ENCODE measurements around the gene EDDM13. TPM values are rescaled to one million over a fixed set of nuclear protein-coding genes. Genes with fewer than 3 reads are reported as not detected.

The EDDM13 gene
- total and polyA plus RNA-seq, 12 donors, result 0.33 to 1.0 (median 0.58) TPM; not detected in 6

- Histone ChIP-seq H3K9me3 (replicated peaks in 1 of 3) (no peaks in the 10 kb centered on the region), H3K27me3 (no peaks in the 10 kb centered on the region), H3K36me3 (replicated peaks in 1 of 2) (no peaks in the 10 kb centered on the region), H3K27ac (no peak overlapping the region), H3K4me1 (replicated peaks in 1 of 2) (no peaks in the 10 kb centered on the region), H3K4me3 (no peak overlapping the region)
- 70 to 84% (median 75%) methylated on average over 7 of the region's 7 CpGs for WGBS, 4 donors
- DNase-seq, result no peak
- no peak for TF ChIP-seq POLR2A (IDR thresholded peaks at IDR 0.05)
- TF ChIP-seq CTCF (IDR thresholded peaks at IDR 0.05), result no peak
- intact Hi-C loops (cut with DNase I), result loop anchor here in 1 of 2 donors (10.0 kb wide), 1 partner anchor 272 kb away; no protein-coding TSS in a partner anchor
Observed at GRCh38 chr19:56347163-56347778, 74.7 kb downstream of the EDDM13 start.

DNA sequence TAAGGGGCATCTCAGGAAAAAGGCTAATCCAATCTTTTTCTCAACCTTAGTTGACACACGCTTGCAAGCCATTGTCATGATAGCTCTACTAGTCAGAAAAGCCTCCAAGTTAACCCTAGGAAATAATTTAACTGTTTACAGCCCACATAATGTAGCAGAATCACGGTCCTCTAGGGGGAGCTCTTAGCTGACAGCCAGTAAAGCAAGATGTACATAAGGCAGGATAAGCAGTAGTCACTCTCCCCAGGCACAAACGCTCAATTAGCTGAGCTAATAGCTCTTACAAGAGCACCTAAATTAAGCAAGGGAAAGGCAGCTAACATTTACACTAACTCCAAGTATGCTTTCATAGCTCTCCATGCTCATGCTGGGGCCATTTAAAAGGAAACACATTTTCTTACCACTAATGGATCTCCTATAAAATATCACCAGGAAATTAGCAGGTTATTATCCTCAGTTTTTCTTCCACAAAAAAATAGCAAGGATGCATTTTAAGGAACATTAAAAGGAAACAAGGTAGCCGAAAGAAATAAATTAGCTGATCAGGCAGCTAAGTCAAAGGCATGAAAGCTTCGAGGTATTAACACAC, 75.8 kb downstream of the EDDM13 start:
- intact Hi-C loops (cut with DNase I), result loop anchor here in 1 of 2 donors (10.0 kb wide), 1 partner anchor 274 kb away; no protein-coding TSS in a partner anchor

GRCh38 chr19:56350416-56351045, 78.0 kb downstream of the EDDM13 start:
- Histone ChIP-seq H3K4me3 (no peak overlapping the region), H3K9me3 (replicated peaks in 1 of 3) (no peaks in the 10 kb centered on the region), H3K27me3 (no peaks in the 10 kb centered on the region), H3K36me3 (replicated peaks in 1 of 2) (no peaks in the 10 kb centered on the region), H3K4me1 (replicated peaks in 1 of 2) (no peaks in the 10 kb centered on the region), H3K27ac (no peak overlapping the region)
- WGBS, 4 donors, result 20 to 26% (median 24%) methylated on average over 8 of the region's 8 CpGs
- intact Hi-C loops (cut with DNase I), result loop anchor here in 1 of 2 donors (5.0 kb wide), 1 partner anchor 98 kb away; no protein-coding TSS in a partner anchor
- TF ChIP-seq CTCF (IDR thresholded peaks at IDR 0.05) (peak; percentile 55 to 87 (median 70)), POLR2A (IDR thresholded peaks at IDR 0.05) (no peak)
- DNase-seq, result peak in 6 of 7 donors; percentile 16 to 72 (median 44)

More for the DNA sequence above, 75.8 kb downstream of the EDDM13 start:
- Histone ChIP-seq H3K27ac (no peak overlapping the region), H3K9me3 (replicated peaks in 1 of 3) (no peaks in the 10 kb centered on the region), H3K27me3 (no peaks in the 10 kb centered on the region), H3K4me3 (no peak overlapping the region), H3K4me1 (replicated peaks in 1 of 2) (no peaks in the 10 kb centered on the region), H3K36me3 (replicated peaks in 1 of 2) (no peaks in the 10 kb centered on the region)
- no peak for DNase-seq
- WGBS, 4 donors, result 60 to 71% (median 64%) methylated on average over 5 of the region's 5 CpGs
- TF ChIP-seq CTCF (IDR thresholded peaks at IDR 0.05) (no peak), POLR2A (IDR thresholded peaks at IDR 0.05) (no peak)

DNA sequence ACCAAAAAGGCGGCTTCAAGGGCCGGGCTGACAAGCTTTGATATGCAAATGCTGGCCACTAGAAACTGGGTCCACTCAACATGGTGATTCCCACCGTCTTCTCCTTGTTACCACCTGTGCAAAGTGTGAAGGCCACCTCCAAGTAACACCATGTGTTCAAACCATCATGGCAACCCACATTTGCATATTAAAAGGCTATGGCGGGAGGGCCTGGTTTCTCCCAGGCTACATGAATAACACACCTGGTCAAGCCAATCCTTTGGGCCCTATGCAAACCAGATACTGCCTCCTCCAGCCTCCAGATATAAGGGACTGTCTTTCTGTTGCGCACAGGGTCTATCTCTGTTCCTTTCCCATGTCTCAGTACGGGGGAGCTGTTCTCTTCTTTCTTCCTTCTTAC, 78.7 kb downstream of the EDDM13 start:
- Histone ChIP-seq H3K27me3 (no peaks in the 10 kb centered on the region), H3K36me3 (replicated peaks in 1 of 2) (no peaks in the 10 kb centered on the region), H3K4me3 (no peak overlapping the region), H3K9me3 (replicated peaks in 1 of 3) (no peaks in the 10 kb centered on the region), H3K4me1 (replicated peaks in 1 of 2) (no peaks in the 10 kb centered on the region), H3K27ac (no peak overlapping the region)
- WGBS, 4 donors, result 77 to 83% (median 80%) methylated on average over 5 to 6 of the region's 6 CpGs
- intact Hi-C loops (cut with DNase I), result loop anchor here in 1 of 2 donors (5.0 kb wide), 1 partner anchor 99 kb away; no protein-coding TSS in a partner anchor
- no peak for DNase-seq
- TF ChIP-seq POLR2A (IDR thresholded peaks at IDR 0.05) (no peak), CTCF (IDR thresholded peaks at IDR 0.05) (no peak)

Data from adrenal gland (tissue), 12 donors.